Choroid plexus epithelial cell (primary cell): Measurements from ENCODE around the gene SNRNP200.

ENCODE experiments used
- DNase-seq: peaks from one replicate; pipeline ENCODE4 v3.0.0-alpha.2; 2010; ENCODE audit warnings: low read depth
- H3K4me3 ChIP-seq: 2 replicates; pipeline ENCODE4 v1.5.1; 2011; ENCODE audit warnings: low read depth, mild to moderate bottlenecking, control low read depth, low read length, moderate library complexity
- TF ChIP-seq, protein P1 (sequence below): conservative IDR thresholded peaks from 2 replicates; pipeline ENCODE4 v1.5.1; 2011; ENCODE audit warnings: low read depth, mild to moderate bottlenecking, control low read depth, inconsistent platforms, low read length, moderate library complexity

SNRNP200 gene

DNA sequence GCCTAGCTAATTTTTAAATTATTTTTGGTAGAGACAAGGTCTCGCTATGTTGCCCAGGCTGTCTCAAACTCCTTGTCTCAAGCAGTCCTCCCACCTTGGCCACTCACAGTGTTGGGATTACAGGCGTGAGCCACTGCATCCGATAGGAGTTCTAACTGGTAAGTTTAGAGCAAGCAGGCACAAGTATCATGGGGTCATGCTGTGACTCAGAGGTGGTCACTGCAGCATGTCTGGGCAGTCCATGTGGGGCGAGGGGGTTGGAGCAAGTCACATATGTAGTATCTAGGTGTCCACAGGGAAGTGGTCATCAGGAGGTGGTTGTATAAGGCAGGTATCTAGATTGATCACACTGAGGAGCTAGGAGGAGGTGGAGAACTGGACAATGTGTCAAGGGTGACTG, 74.0 kb downstream of the SNRNP200 start:
- no peak for DNase-seq
- H3K4me3 ChIP-seq = no peak overlapping the region
- TF ChIP-seq, protein P1, sequence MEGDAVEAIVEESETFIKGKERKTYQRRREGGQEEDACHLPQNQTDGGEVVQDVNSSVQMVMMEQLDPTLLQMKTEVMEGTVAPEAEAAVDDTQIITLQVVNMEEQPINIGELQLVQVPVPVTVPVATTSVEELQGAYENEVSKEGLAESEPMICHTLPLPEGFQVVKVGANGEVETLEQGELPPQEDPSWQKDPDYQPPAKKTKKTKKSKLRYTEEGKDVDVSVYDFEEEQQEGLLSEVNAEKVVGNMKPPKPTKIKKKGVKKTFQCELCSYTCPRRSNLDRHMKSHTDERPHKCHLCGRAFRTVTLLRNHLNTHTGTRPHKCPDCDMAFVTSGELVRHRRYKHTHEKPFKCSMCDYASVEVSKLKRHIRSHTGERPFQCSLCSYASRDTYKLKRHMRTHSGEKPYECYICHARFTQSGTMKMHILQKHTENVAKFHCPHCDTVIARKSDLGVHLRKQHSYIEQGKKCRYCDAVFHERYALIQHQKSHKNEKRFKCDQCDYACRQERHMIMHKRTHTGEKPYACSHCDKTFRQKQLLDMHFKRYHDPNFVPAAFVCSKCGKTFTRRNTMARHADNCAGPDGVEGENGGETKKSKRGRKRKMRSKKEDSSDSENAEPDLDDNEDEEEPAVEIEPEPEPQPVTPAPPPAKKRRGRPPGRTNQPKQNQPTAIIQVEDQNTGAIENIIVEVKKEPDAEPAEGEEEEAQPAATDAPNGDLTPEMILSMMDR = no peak

GRCh38 chr2:96225016-96225533, 80.3 kb downstream of the SNRNP200 start:
- H3K4me3 ChIP-seq = no peak overlapping the region
- no peak for DNase-seq
- TF ChIP-seq, protein P1 = no peak
